Osteocyte (in vitro differentiated cells): Measurements from ENCODE around the gene SPNS1. TPM values are rescaled to one million over a fixed set of nuclear protein-coding genes. Genes with fewer than 3 reads are reported as not detected.
A peak's percentile ranks its signal among the peaks of the same experiment; 100 is the strongest.
"Not testable (repeated sequence)": the region's sequence is repeated elsewhere in the genome, so short reads cannot be mapped to it uniquely, and the experiment has no call there.

Experiments used
- DNase-seq: peaks from one replicate; pipeline ENCODE4 v3.0.0; 2021; ENCODE audit warnings: mixed read lengths; ENCODE audit not compliant: unreplicated experiment; ENCODE audit errors: extremely low spot score
- H3K27ac Mint-ChIP-seq: one replicate; pipeline ENCODE4 v1.8.0; 2021; ENCODE audit warnings: mild to moderate bottlenecking, mixed read lengths; ENCODE audit not compliant: unreplicated experiment
- H3K27me3 Mint-ChIP-seq: one replicate; pipeline ENCODE4 v1.8.0; 2021; ENCODE audit warnings: mixed read lengths; ENCODE audit not compliant: unreplicated experiment
- H3K36me3 Mint-ChIP-seq: one replicate; pipeline ENCODE4 v1.8.0; 2021; ENCODE audit warnings: mixed read lengths; ENCODE audit not compliant: unreplicated experiment
- H3K4me1 Mint-ChIP-seq: one replicate; pipeline ENCODE4 v1.8.0; 2021; ENCODE audit warnings: mixed read lengths; ENCODE audit not compliant: unreplicated experiment
- H3K4me3 Mint-ChIP-seq: one replicate; pipeline ENCODE4 v1.8.0; 2021; ENCODE audit warnings: mild to moderate bottlenecking, moderate library complexity, mixed read lengths; ENCODE audit not compliant: unreplicated experiment
- H3K9me3 Mint-ChIP-seq: one replicate; pipeline ENCODE4 v1.8.0; 2021; ENCODE audit warnings: mixed read lengths; ENCODE audit not compliant: unreplicated experiment
- CTCF ChIP-seq: fragments of 200-600 bp; sonication (generic); IDR thresholded peaks from 2 replicates; pipeline ENCODE4 v1.5.0; 2021; ENCODE audit warnings: antibody characterized with exemption, mild to moderate bottlenecking, moderate library complexity
- total RNA-seq: library from RNA; stranded (reverse); gene quantifications from 2 replicates; pipeline ENCODE4 v1.2.1, GENCODE V29; 2021

Gene SPNS1
- total RNA-seq, 1 donor from 2014 or later = 96.6 TPM

GRCh38 chr16:28975158-28975599 is 601 bp downstream of the SPNS1 start:
- H3K4me1 Mint-ChIP-seq = peaks cover 22% of the 10 kb centered on the region
- peak overlapping the region; percentile 99 for H3K27ac Mint-ChIP-seq
- H3K4me3 Mint-ChIP-seq = peak overlapping the region; percentile 97
- DNase-seq = no peak
- TF ChIP-seq CTCF = no peak
- no peaks in the 10 kb centered on the region for H3K9me3 Mint-ChIP-seq
- no peaks in the 10 kb centered on the region for H3K27me3 Mint-ChIP-seq
- H3K36me3 Mint-ChIP-seq = peaks cover 11% of the 10 kb centered on the region

DNA sequence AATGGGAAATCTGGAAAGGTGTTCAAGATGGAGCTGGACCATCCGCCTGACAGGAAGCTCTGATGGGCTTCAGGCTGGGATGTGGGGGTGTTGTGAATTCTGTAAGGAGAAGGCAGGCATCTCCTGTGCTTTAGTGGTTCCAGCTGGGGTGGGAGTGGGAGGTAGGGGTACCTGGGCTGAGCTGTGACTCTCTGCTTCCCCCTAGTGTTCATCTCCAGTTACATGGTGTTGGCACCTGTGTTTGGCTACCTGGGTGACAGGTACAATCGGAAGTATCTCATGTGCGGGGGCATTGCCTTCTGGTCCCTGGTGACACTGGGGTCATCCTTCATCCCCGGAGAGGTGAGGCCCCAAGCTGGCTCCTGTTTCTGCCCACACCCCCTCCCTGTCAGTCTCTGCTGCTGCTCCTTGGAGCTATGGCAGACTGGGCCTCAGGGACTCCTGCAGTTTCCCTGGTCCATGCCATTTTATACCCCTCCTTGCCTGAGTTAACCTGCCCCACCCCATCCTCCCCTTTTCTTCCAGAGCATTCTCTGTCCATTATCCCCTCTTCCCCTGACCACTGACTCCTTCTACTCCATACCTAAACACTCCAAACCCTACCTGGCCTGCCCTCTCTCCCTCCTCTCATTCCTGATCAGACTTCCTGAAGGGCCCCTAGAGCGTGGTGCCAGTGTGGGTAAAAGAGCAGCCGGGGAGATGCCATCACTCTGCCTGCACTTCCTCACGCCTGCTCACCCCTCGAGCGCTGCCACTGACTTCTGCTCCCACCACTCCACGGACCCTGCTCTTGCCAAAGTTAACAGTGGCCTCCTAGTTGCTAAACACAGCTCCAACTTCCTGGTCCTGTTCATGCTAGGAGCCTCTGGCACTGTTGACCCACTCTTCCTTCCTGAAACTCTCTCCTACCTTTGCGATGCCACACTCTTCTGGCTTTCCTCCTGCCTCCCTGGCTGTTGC is 3.4 kb downstream of the SPNS1 start:
- DNase-seq = no peak
- Mint-ChIP-seq H3K27ac (no peak overlapping the region), H3K4me1 (peaks cover 22% of the 10 kb centered on the region), H3K36me3 (peaks cover 28% of the 10 kb centered on the region), H3K4me3 (no peak overlapping the region), H3K27me3 (no peaks in the 10 kb centered on the region), H3K9me3 (no peaks in the 10 kb centered on the region)
- TF ChIP-seq CTCF = peak; percentile 39

GRCh38 chr16:28980330-28980729 is 5.8 kb downstream of the SPNS1 start:
- not testable (repeated sequence) for H3K27me3 Mint-ChIP-seq, H3K4me3 Mint-ChIP-seq, DNase-seq, H3K27ac Mint-ChIP-seq, H3K9me3 Mint-ChIP-seq
- Mint-ChIP-seq H3K4me1 (peaks cover 12% of the 10 kb centered on the region), H3K36me3 (peaks cover 38% of the 10 kb centered on the region)

- no peak overlapping the region for H3K27ac Mint-ChIP-seq
- H3K4me3 Mint-ChIP-seq = no peak overlapping the region
- H3K27me3 Mint-ChIP-seq = no peaks in the 10 kb centered on the region
- no peaks in the 10 kb centered on the region for H3K9me3 Mint-ChIP-seq
- DNase-seq = no peak
- peaks cover 42% of the 10 kb centered on the region for H3K36me3 Mint-ChIP-seq
- no peak for TF ChIP-seq CTCF
- peaks cover 6% of the 10 kb centered on the region for H3K4me1 Mint-ChIP-seq
These were observed 6.4 kb downstream of the SPNS1 start for GRCh38 chr16:28980929-28981328.

DNA sequence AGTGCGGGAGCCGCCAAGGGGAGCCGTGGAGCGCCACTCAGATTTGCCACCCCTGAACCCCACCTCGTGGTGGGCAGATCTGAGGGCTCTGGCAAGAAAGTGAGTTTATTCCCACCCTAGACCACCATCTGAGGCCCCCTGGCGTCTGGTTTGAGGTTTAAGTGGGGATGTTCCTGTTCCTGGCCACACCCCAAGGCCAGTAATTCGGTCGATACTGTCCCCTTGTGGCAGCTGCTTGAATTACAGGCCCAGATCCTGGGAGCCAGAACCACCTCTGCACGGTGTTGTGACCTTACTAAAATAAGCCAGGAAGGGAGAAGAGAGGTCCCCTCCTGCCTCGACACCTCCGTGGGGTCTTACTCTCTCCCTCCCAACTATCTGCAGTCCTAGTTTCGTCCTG is 6.9 kb downstream of the SPNS1 start:
- TF ChIP-seq CTCF = peak; percentile 53
- peaks cover 44% of the 10 kb centered on the region for H3K36me3 Mint-ChIP-seq

More for the DNA sequence above, 6.9 kb downstream of the SPNS1 start:
- Mint-ChIP-seq H3K27ac (no peak overlapping the region), H3K4me3 (no peak overlapping the region), H3K9me3 (no peaks in the 10 kb centered on the region), H3K27me3 (no peaks in the 10 kb centered on the region), H3K4me1 (peaks cover under 1% of the 10 kb centered on the region)
- DNase-seq = no peak
